ENCODE results near the gene USP48. TPM values are rescaled to one million over a fixed set of nuclear protein-coding genes. Genes with fewer than 3 reads are reported as not detected.

Gene USP48
- total RNA-seq, 1 experiment from 2014 or later, result 84.8 TPM

DNA sequence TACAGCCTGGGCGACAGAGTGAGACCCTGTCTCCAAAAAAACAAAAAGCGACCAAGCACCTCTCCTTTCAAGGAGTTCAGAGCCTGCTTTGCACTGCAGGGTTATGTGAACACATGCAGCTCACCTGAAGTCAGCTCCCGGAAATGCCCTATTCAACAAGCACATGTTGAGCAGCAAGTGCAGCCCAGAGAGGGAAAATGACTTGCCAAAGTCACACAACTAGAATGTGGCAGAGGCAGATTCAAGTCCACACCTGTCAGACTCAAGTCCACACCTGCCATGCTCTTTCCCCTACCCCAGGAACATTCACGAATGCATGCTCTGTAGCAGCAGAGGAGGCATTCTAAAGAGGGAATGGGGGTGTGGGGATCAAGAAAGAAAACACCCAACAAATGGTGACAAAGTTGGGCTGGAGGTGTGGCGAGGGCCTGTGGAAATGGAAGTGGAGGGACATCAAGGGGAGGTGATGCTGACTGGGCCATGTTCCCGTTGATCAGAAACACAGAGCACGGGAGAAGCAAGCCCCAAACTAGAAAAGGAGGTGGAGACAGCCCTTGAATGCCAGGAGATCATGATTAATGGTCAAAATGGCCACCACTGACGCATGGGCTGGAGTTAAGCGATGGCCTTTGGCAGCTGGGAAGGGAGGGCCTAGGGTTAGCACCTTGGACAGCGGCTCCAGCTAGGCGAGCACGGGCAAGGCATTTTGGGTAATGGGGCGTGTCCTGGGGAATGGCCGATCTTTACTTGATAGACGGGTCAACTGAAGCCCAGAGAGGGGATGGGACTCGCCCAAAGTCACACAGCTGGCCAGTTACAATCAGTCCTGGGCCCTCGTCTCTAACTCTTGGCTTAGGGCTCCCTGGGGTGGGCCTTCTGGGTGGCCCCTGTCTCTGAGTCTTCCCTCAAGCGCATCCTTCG, 135.3 kb downstream of the USP48 start:
- Histone ChIP-seq H3K9me3 (ENCODE audit: control insufficient read depth, low read depth, low read length) (no peaks in the 10 kb centered on the region), H3K4me1 (ENCODE audit: insufficient read depth, low read length) (no peaks in the 10 kb centered on the region), H2BK120ac (ENCODE audit: low read depth, low read length, poor library complexity, severe bottlenecking) (no peak overlapping the region), H3K56ac (ENCODE audit: insufficient read length, low read depth, low read length) (no peak overlapping the region), H2BK20ac (ENCODE audit: low read depth, low read length, poor library complexity, severe bottlenecking) (no peak overlapping the region), H3K79me2 (ENCODE audit: insufficient read depth, low read length) (no peaks in the 10 kb centered on the region), H3K79me1 (ENCODE audit: insufficient read depth, low read depth, low read length, poor library complexity, severe bottlenecking) (no peaks in the 10 kb centered on the region), H4K91ac (ENCODE audit: insufficient read length, low read depth, low read length) (no peak overlapping the region), H4K20me1 (ENCODE audit: control insufficient read depth, insufficient read depth, insufficient read length) (peaks cover 3% of the 10 kb centered on the region), H3K9ac (ENCODE audit: extremely low read depth, insufficient read length, low read length) (no peak overlapping the region), H3K27ac (ENCODE audit: insufficient read length, low read depth, low read length) (no peak overlapping the region), H2BK5ac (ENCODE audit: insufficient read length, low read length) (no peak overlapping the region), H2AK5ac (ENCODE audit: insufficient read length, low read length) (no peak overlapping the region), H3K27me3 (ENCODE audit: insufficient read depth, low read length) (no peaks in the 10 kb centered on the region), H3K4ac (ENCODE audit: low read depth, low read length) (no peak overlapping the region), H4K5ac (ENCODE audit: insufficient read length, low read depth, low read length) (no peak overlapping the region), H3K14ac (ENCODE audit: insufficient read depth, low read length) (no peak overlapping the region), H3K4me2 (ENCODE audit: insufficient read depth, insufficient read length, low read length) (no peak overlapping the region), H2AFZ (ENCODE audit: low read length) (no peak overlapping the region), H3K23me2 (ENCODE audit: insufficient read length, low read depth, low read length, poor library complexity, severe bottlenecking) (peaks cover 11% of the 10 kb centered on the region), H3K23ac (ENCODE audit: insufficient read length, low read depth, low read length) (no peak overlapping the region), H2BK12ac (ENCODE audit: insufficient read length, low read depth, low read length) (no peak overlapping the region), H2BK15ac (ENCODE audit: low read depth, low read length) (no peak overlapping the region), H3K18ac (ENCODE audit: insufficient read length, low read depth, low read length) (no peak overlapping the region), H4K8ac (replicated peaks; ENCODE audit: insufficient read length, low read depth, low read length) (no peak overlapping the region), H3T11ph (ENCODE audit: low read length) (no peak overlapping the region)
- peak overlapping the region in 1 of 3 experiments; percentile 63; a peak in 1 of 7 replicates for H3K27ac Mint-ChIP-seq
- DNase-seq, result peak; percentile 93
- H3K9me3 Mint-ChIP-seq, result no peaks in the 10 kb centered on the region; a peak in 2 of 5 replicates
- H3K4me3 Mint-ChIP-seq, result no peak overlapping the region
- H3K36me3 Mint-ChIP-seq (ENCODE audit: insufficient read depth in 1 of 3, low read depth in 3 of 3), result no peaks in the 10 kb centered on the region
- TF ChIP-seq, protein P1, sequence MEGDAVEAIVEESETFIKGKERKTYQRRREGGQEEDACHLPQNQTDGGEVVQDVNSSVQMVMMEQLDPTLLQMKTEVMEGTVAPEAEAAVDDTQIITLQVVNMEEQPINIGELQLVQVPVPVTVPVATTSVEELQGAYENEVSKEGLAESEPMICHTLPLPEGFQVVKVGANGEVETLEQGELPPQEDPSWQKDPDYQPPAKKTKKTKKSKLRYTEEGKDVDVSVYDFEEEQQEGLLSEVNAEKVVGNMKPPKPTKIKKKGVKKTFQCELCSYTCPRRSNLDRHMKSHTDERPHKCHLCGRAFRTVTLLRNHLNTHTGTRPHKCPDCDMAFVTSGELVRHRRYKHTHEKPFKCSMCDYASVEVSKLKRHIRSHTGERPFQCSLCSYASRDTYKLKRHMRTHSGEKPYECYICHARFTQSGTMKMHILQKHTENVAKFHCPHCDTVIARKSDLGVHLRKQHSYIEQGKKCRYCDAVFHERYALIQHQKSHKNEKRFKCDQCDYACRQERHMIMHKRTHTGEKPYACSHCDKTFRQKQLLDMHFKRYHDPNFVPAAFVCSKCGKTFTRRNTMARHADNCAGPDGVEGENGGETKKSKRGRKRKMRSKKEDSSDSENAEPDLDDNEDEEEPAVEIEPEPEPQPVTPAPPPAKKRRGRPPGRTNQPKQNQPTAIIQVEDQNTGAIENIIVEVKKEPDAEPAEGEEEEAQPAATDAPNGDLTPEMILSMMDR (conservative IDR thresholded peaks at IDR 0.05), result no peak
- H3K27me3 Mint-ChIP-seq (ENCODE audit: low read depth), result peaks cover 19% of the 10 kb centered on the region
- H3K4me1 Mint-ChIP-seq, result peaks cover 17 to 32% of the 10 kb centered on the region in 2 experiments
- no CpG with 5 or more reads among the region's 19 CpGs for WGBS (ENCODE audit: extremely low coverage, insufficient read length, low lambda C conversion rate)
